Measurements from ENCODE around the gene UGT1A5. TPM values are rescaled to one million over a fixed set of nuclear protein-coding genes. Genes with fewer than 3 reads are reported as not detected.
A peak's percentile ranks its signal among the peaks of the same experiment; 100 is the strongest.

Gene UGT1A5
- total RNA-seq, 1 experiment from 2014 or later, result not detected

DNA sequence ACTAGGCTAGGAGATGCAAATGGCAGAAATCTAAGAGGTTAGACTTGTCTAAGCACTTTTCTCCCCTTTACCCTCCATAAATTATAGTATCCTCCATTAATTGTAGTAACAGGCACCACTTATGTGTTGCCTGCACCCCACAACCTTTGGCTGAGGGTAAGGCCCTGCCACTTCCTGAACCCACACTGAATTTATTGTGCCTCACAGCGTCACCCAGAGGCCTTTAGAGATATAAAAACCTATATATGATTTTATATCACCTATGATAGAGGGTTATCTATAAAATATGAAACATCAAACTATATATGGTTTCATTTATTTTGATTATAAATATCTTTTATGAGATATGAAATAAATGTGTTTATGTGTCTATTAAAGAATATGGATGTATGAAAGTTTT lies 38.4 kb upstream of the UGT1A5 start:
- TF ChIP-seq, protein P1, sequence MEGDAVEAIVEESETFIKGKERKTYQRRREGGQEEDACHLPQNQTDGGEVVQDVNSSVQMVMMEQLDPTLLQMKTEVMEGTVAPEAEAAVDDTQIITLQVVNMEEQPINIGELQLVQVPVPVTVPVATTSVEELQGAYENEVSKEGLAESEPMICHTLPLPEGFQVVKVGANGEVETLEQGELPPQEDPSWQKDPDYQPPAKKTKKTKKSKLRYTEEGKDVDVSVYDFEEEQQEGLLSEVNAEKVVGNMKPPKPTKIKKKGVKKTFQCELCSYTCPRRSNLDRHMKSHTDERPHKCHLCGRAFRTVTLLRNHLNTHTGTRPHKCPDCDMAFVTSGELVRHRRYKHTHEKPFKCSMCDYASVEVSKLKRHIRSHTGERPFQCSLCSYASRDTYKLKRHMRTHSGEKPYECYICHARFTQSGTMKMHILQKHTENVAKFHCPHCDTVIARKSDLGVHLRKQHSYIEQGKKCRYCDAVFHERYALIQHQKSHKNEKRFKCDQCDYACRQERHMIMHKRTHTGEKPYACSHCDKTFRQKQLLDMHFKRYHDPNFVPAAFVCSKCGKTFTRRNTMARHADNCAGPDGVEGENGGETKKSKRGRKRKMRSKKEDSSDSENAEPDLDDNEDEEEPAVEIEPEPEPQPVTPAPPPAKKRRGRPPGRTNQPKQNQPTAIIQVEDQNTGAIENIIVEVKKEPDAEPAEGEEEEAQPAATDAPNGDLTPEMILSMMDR (IDR thresholded peaks at IDR 0.05 in 2 of 3, conservative IDR thresholded peaks at IDR 0.05 in 1 of 3; ENCODE audit: borderline replicate concordance in 1 of 3, insufficient read depth in 1 of 3, low read depth in 2 of 3, low read length in 2 of 3), result peak in 2 of 3 experiments; percentile 6 to 33; a peak in 1 of 6 replicates
- TF ChIP-seq FOSL1 (IDR thresholded peaks at IDR 0.05; ENCODE audit: low read depth) (no peak), RAD21 (IDR thresholded peaks at IDR 0.05; ENCODE audit: low read depth) (peak; percentile 31; the same call in 1 of the 2 replicates), SIN3A (IDR thresholded peaks at IDR 0.05; ENCODE audit: low read depth) (no peak)
- Histone ChIP-seq H3K9me2 (ENCODE audit: insufficient read depth) (no peaks in the 10 kb centered on the region), H3K9ac (ENCODE audit: low read length) (no peak overlapping the region), H3K36me3 (ENCODE audit: control insufficient read depth in 1 of 2, insufficient read depth in 2 of 2, low read length in 2 of 2) (no peaks in the 10 kb centered on the region), H2AFZ (ENCODE audit: low read depth, low read length, poor library complexity, severe bottlenecking) (no peak overlapping the region), H3K9me3 (ENCODE audit: control insufficient read depth in 1 of 2, insufficient read depth in 1 of 2, low read depth in 1 of 2, low read length in 2 of 2) (no peaks in the 10 kb centered on the region), H3K4me1 (ENCODE audit: control insufficient read depth in 1 of 2, insufficient read depth in 2 of 2, low read length in 2 of 2) (no peaks in the 10 kb centered on the region), H3K4me2 (ENCODE audit: low read length) (no peak overlapping the region), H3K4me3 (replicated peaks in 1 of 2; ENCODE audit: low read depth in 1 of 2, low read length in 2 of 2) (no peak overlapping the region), H3K27me3 (ENCODE audit: insufficient read depth, low read length) (peaks cover 9% of the 10 kb centered on the region; the same call in 1 of the 2 replicates), H3K27ac (ENCODE audit: low read depth, low read length) (no peak overlapping the region), H3K79me2 (ENCODE audit: insufficient read depth, low read length) (no peaks in the 10 kb centered on the region), H4K20me1 (ENCODE audit: insufficient read depth) (no peaks in the 10 kb centered on the region)
- BruUV-seq (replicated peaks), result no TSS peak
- ChIA-PET CTCF (no interaction called here), RAD21 (ENCODE audit: low non-redundant PET in 1 of 2, low total read pairs in 2 of 2, uncharacterized antibody in 2 of 2, unreplicated experiment in 2 of 2) (no interaction called here), POLR2A (no interaction called here)
- DNase-seq (ENCODE audit: low read depth, low spot score) (no peak), ATAC-seq (peak; percentile 38; the same call in 1 of the 2 replicates)
- intact Hi-C loops (cut with micrococcal nuclease), result no loop called here

DNA sequence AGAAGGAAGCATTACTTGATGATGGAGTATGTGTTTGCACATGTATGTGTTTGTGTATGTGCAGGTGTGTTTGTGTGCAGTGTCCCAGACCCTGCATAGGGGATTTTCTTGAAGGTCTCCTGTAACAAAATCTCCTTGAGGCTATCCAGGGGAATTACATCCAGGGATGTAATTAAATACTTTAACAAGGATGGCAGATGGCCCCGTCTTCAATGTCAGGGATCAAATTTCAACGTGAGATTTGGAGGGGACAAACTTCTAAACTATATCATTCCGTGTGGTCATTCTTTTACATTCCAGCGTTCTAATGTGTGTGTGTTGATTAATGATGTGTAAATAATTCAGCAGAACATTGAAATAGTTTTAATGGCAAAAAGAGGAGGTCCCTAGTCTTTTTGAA lies 37.7 kb upstream of the UGT1A5 start:
- H3K4me3 ChIP-seq (replicated peaks in 1 of 2; ENCODE audit: low read depth in 1 of 2, low read length in 2 of 2), result no peak overlapping the region
- H3K4me1 ChIP-seq (ENCODE audit: control insufficient read depth in 1 of 2, insufficient read depth in 2 of 2, low read length in 2 of 2), result no peaks in the 10 kb centered on the region
- H3K27ac ChIP-seq (ENCODE audit: low read depth, low read length), result no peak overlapping the region
- H4K20me1 ChIP-seq (ENCODE audit: insufficient read depth), result no peaks in the 10 kb centered on the region
- ChIA-PET CTCF (no interaction called here), POLR2A (no interaction called here), RAD21 (ENCODE audit: low non-redundant PET in 1 of 2, low total read pairs in 2 of 2, uncharacterized antibody in 2 of 2, unreplicated experiment in 2 of 2) (no interaction called here)
- H3K27me3 ChIP-seq (ENCODE audit: insufficient read depth, low read length), result peaks cover 16% of the 10 kb centered on the region; the same call in 1 of the 2 replicates
- H3K9me2 ChIP-seq (ENCODE audit: insufficient read depth), result no peaks in the 10 kb centered on the region
- no peaks in the 10 kb centered on the region for H3K79me2 ChIP-seq (ENCODE audit: insufficient read depth, low read length)
- no peak overlapping the region for H3K9ac ChIP-seq (ENCODE audit: low read length)
- TF ChIP-seq, protein P1 (IDR thresholded peaks at IDR 0.05 in 2 of 3, conservative IDR thresholded peaks at IDR 0.05 in 1 of 3; ENCODE audit: borderline replicate concordance in 1 of 3, insufficient read depth in 1 of 3, low read depth in 2 of 3, low read length in 2 of 3), result peak in 2 of 3 experiments; percentile 5 to 32; a peak in 2 of 6 replicates
- no peak for TF ChIP-seq EZH2phosphoT487 (IDR thresholded peaks at IDR 0.05; ENCODE audit: borderline replicate concordance)
- ATAC-seq (peak; percentile 68), DNase-seq (ENCODE audit: low read depth, low spot score) (no peak)
- H3K9me3 ChIP-seq (ENCODE audit: control insufficient read depth in 1 of 2, insufficient read depth in 1 of 2, low read depth in 1 of 2, low read length in 2 of 2), result no peaks in the 10 kb centered on the region
- H2AFZ ChIP-seq (ENCODE audit: low read depth, low read length, poor library complexity, severe bottlenecking), result no peak overlapping the region
- no peak overlapping the region for H3K4me2 ChIP-seq (ENCODE audit: low read length)
- no TSS peak for BruUV-seq (replicated peaks)
- H3K36me3 ChIP-seq (ENCODE audit: control insufficient read depth in 1 of 2, insufficient read depth in 2 of 2, low read length in 2 of 2), result no peaks in the 10 kb centered on the region
- intact Hi-C loops (cut with micrococcal nuclease), result no loop called here

Measured in HCT116 (cell line).